Smooth muscle cell (in vitro differentiated cells): Measurements from ENCODE around the gene SEMA4B. TPM values are rescaled to one million over a fixed set of nuclear protein-coding genes. Genes with fewer than 3 reads are reported as not detected.

ENCODE experiments used
- DNase-seq: peaks from one replicate; lab custom pipeline; 2025; ENCODE audit not compliant: unreplicated experiment; lab: John Stamatoyannopoulos, UW
- H2AFZ ChIP-seq: fragments of 200-600 bp; sonication (generic); 2 replicates; pipeline ENCODE4 v1.6.0; 2016; ENCODE audit warnings: antibody characterized with exemption, low read depth, mild to moderate bottlenecking
- H3F3A ChIP-seq: fragments of 200-600 bp; sonication (generic); 2 replicates; pipeline ENCODE4 v1.6.0; 2017; ENCODE audit warnings: antibody characterized with exemption, low read depth
- H3K27ac ChIP-seq: fragments of 200-600 bp; sonication (generic); 2 replicates; pipeline ENCODE4 v1.5.1; 2016; ENCODE audit warnings: low read depth, mild to moderate bottlenecking
- H3K27me3 ChIP-seq: fragments of 200-600 bp; sonication (generic); 2 replicates; pipeline ENCODE4 v1.6.1; 2016; ENCODE audit warnings: low read depth, mild to moderate bottlenecking
- H3K36me3 ChIP-seq: fragments of 200-600 bp; sonication (generic); 2 replicates; pipeline ENCODE4 v1.5.1; 2016; ENCODE audit warnings: low read depth
- H3K4me1 ChIP-seq: fragments of 200-600 bp; sonication (generic); 2 replicates; pipeline ENCODE4 v1.5.1; 2016; ENCODE audit warnings: low read depth
- H3K4me2 ChIP-seq: fragments of 200-600 bp; sonication (generic); 2 replicates; pipeline ENCODE4 v1.6.0; 2016; ENCODE audit warnings: mild to moderate bottlenecking
- H3K4me3 ChIP-seq: fragments of 200-600 bp; sonication (generic); 2 replicates; pipeline ENCODE4 v1.5.1; 2016; ENCODE audit warnings: mild to moderate bottlenecking
- H3K79me2 ChIP-seq: fragments of 200-600 bp; sonication (generic); 2 replicates; pipeline ENCODE4 v1.6.0; 2016; ENCODE audit warnings: low read depth, mild to moderate bottlenecking
- H3K9ac ChIP-seq: fragments of 200-600 bp; sonication (generic); 2 replicates; pipeline ENCODE4 v1.6.0; 2016; ENCODE audit warnings: low read depth
- H3K9me3 ChIP-seq: fragments of 200-600 bp; sonication (generic); replicated peaks from 2 replicates; pipeline ENCODE4 v1.5.1; 2016; ENCODE audit warnings: low read depth
- H4K20me1 ChIP-seq: fragments of 200-600 bp; sonication (generic); 2 replicates; pipeline ENCODE4 v1.6.0; 2016; ENCODE audit warnings: low read depth
- CTCF ChIP-seq: fragments of 200-600 bp; sonication (generic); IDR thresholded peaks from 2 replicates; pipeline ENCODE4 v1.5.1; 2017; ENCODE audit warnings: borderline replicate concordance, mild to moderate bottlenecking, antibody characterized with exemption; ENCODE audit not compliant: insufficient read depth, poor library complexity, severe bottlenecking
- WGBS: methylation state at CpG from one replicate; pipeline ENCODE4 v1.1.7; 2016; ENCODE audit warnings: low lambda C conversion rate; 5-methylcytosine and 5-hydroxymethylcytosine counted together
- polyA plus RNA-seq: library from polyadenylated mRNA; unstranded; fragments of >200 nt; fragmentation: Nextera tagmentation; extraction: Ambion mirVana; gene quantifications from 2 replicates; pipeline ENCODE4 v1.2.1, GENCODE V29; 2016
- total RNA-seq: library from RNA; depleted of rRNA; stranded (reverse); fragments of >200 nt; gene quantifications from 2 replicates; pipeline ENCODE4 v1.2.3, GENCODE V29; 2014

The SEMA4B gene
- total and polyA plus RNA-seq, 2 experiments from 2014 or later: 29.6 to 51.4 TPM

- no peaks in the 10 kb centered on the region for H3K9me3 ChIP-seq
- H3K4me2 ChIP-seq: no peak overlapping the region
- no peaks in the 10 kb centered on the region for H4K20me1 ChIP-seq
- no peak overlapping the region for H3K4me3 ChIP-seq
- peaks cover 5% of the 10 kb centered on the region for H3K4me1 ChIP-seq
- no peak for DNase-seq
- H3K36me3 ChIP-seq: no peaks in the 10 kb centered on the region
- H3F3A ChIP-seq: peaks cover 10% of the 10 kb centered on the region
- no peaks in the 10 kb centered on the region for H3K27me3 ChIP-seq
- peaks cover 5% of the 10 kb centered on the region for H3K79me2 ChIP-seq
- no peak overlapping the region for H2AFZ ChIP-seq
- no peak overlapping the region for H3K9ac ChIP-seq
- H3K27ac ChIP-seq: no peak overlapping the region
- TF ChIP-seq CTCF: no peak
- WGBS: 88% methylated on average over 10 of the region's 10 CpGs
Observed at GRCh38 chr15:90189781-90190467, 11.2 kb upstream of the SEMA4B start.

- Histone ChIP-seq H2AFZ (no peak overlapping the region), H3K4me1 (no peaks in the 10 kb centered on the region), H3K9ac (no peak overlapping the region), H4K20me1 (no peaks in the 10 kb centered on the region), H3K4me2 (no peak overlapping the region), H3K27ac (no peak overlapping the region), H3K4me3 (no peak overlapping the region), H3K9me3 (no peaks in the 10 kb centered on the region), H3F3A (peaks cover 6% of the 10 kb centered on the region), H3K27me3 (no peaks in the 10 kb centered on the region), H3K36me3 (no peaks in the 10 kb centered on the region), H3K79me2 (peaks cover 5% of the 10 kb centered on the region)
- 83% methylated on average over 10 of the region's 10 CpGs for WGBS
- TF ChIP-seq CTCF: no peak
- DNase-seq: no peak
Observed at GRCh38 chr15:90190606-90191343, 10.4 kb upstream of the SEMA4B start.

GRCh38 chr15:90191344-90191687, 9.8 kb upstream of the SEMA4B start:
- Histone ChIP-seq H3K9me3 (no peaks in the 10 kb centered on the region), H3K9ac (no peak overlapping the region), H3K27ac (no peak overlapping the region), H3K36me3 (no peaks in the 10 kb centered on the region), H3K4me1 (no peaks in the 10 kb centered on the region), H2AFZ (no peak overlapping the region), H3F3A (peaks cover under 1% of the 10 kb centered on the region), H3K4me2 (no peak overlapping the region), H4K20me1 (no peaks in the 10 kb centered on the region), H3K27me3 (no peaks in the 10 kb centered on the region), H3K4me3 (no peak overlapping the region), H3K79me2 (peaks cover 5% of the 10 kb centered on the region)
- no peak for DNase-seq
- TF ChIP-seq CTCF: no peak
- 86% methylated on average over 3 of the region's 3 CpGs for WGBS
